DND-41 (cell line): ENCODE measurements around the gene ABCB8.

Source experiments
- ATAC-seq: fragments of 200-7000 bp; cut with Tn5 transposase; 3 replicates; pipeline ENCODE4 v1.9.1; 2021; ENCODE audit warnings: low read depth; ENCODE audit not compliant: insufficient read depth
- DNase-seq: peaks from one replicate; pipeline ENCODE4 v3.0.0-alpha.2; 2020
- H2AFZ ChIP-seq: 2 replicates; pipeline ENCODE4 v1.6.0; 2012; ENCODE audit warnings: low read depth, low read length
- H3K27ac ChIP-seq: 2 replicates; pipeline ENCODE4 v1.5.1; 2012; ENCODE audit warnings: low read length, inconsistent platforms
- H3K27me3 ChIP-seq: fragments of 200-600 bp; sonication (generic); 2 replicates; pipeline ENCODE4 v1.6.0; 2012; ENCODE audit warnings: low read length, mild to moderate bottlenecking, inconsistent platforms; ENCODE audit not compliant: insufficient read depth, poor library complexity
- H3K36me3 ChIP-seq: 2 replicates; pipeline ENCODE4 v1.5.1; 2012; ENCODE audit warnings: low read length, inconsistent platforms; ENCODE audit not compliant: insufficient read depth
- H3K4me1 ChIP-seq: 2 replicates; pipeline ENCODE4 v1.5.1; 2012; ENCODE audit warnings: mild to moderate bottlenecking, low read length; ENCODE audit not compliant: insufficient read depth
- H3K4me2 ChIP-seq: 2 replicates; pipeline ENCODE4 v1.6.0; 2012; ENCODE audit warnings: mild to moderate bottlenecking, moderate library complexity, low read length, inconsistent platforms; ENCODE audit not compliant: insufficient read depth
- H3K4me3 ChIP-seq, 2 experiments: fragments of 200-600 bp in 1 of 2; shearing (Covaris generic) in 1 of 2; 2 replicates each; pipeline ENCODE4 v1.5.1; 2012 to 2016; ENCODE audit warnings: inconsistent platforms in 2 of 2, low read length in 2 of 2, mild to moderate bottlenecking in 2 of 2, low read depth in 1 of 2, moderate library complexity in 1 of 2
- H3K79me2 ChIP-seq: 2 replicates; pipeline ENCODE4 v1.6.0; 2012; ENCODE audit warnings: low read length, inconsistent platforms; ENCODE audit not compliant: insufficient read depth
- H3K9ac ChIP-seq: 2 replicates; pipeline ENCODE4 v1.6.0; 2012; ENCODE audit warnings: low read depth, mild to moderate bottlenecking, inconsistent platforms, low read length, moderate library complexity
- H3K9me3 ChIP-seq: 2 replicates; pipeline ENCODE4 v1.5.1; 2012; ENCODE audit warnings: low read length, moderate library complexity, mild to moderate bottlenecking, inconsistent platforms; ENCODE audit not compliant: insufficient read depth, severe bottlenecking
- H4K20me1 ChIP-seq: 2 replicates; pipeline ENCODE4 v1.6.0; 2012; ENCODE audit warnings: low read length; ENCODE audit not compliant: insufficient read depth
- EZH2 ChIP-seq: IDR thresholded peaks from 3 replicates; pipeline ENCODE4 v1.6.1; 2012; ENCODE audit warnings: borderline replicate concordance, low read depth, mild to moderate bottlenecking, moderate library complexity, low read length, inconsistent platforms; ENCODE audit not compliant: severe bottlenecking
- TF ChIP-seq, protein P1 (sequence below): IDR thresholded peaks from 2 replicates; pipeline ENCODE4 v1.5.1; 2012; ENCODE audit warnings: borderline replicate concordance, low read length, moderate library complexity, mild to moderate bottlenecking; ENCODE audit not compliant: poor library complexity, severe bottlenecking; ENCODE audit errors: extremely low read depth

Gene ABCB8

DNA sequence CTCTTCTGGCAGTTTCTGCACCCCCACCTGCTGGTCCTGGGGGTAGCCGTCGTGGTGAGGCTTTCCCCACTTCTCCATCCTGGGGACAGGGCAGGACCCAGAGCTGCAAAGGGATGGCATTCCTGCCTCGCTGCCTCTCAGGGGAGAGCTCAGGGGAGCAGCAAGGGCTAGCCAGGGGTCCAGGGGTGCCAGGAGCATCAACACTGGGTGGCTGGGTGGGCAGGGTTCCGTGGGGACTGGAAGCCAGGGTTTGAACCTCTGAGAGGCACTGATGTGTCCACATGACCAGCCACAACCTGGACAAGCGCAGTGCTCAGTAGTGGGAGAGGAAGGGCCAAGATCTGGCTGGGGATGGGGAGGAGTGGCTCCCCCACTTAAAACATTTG, 5.6 kb downstream of the ABCB8 start:
- DNase-seq (no peak), ATAC-seq (no peak)
- Histone ChIP-seq H4K20me1 (0 out of 2 replicates have a peak, but pooled peaks cover 11% of the 10 kb centered on the region), H3K27me3 (no peaks in the 10 kb centered on the region), H3K4me3 (no peak overlapping the region), H3K4me1 (peaks cover 14% of the 10 kb centered on the region), H3K9ac (no peak overlapping the region), H3K4me2 (no peak overlapping the region), H3K27ac (no peak overlapping the region), H2AFZ (no peak overlapping the region), H3K36me3 (peaks cover 56% of the 10 kb centered on the region), H3K79me2 (peaks cover 21% of the 10 kb centered on the region), H3K9me3 (no peaks in the 10 kb centered on the region)
- TF ChIP-seq EZH2, result no peak
- TF ChIP-seq, protein P1, sequence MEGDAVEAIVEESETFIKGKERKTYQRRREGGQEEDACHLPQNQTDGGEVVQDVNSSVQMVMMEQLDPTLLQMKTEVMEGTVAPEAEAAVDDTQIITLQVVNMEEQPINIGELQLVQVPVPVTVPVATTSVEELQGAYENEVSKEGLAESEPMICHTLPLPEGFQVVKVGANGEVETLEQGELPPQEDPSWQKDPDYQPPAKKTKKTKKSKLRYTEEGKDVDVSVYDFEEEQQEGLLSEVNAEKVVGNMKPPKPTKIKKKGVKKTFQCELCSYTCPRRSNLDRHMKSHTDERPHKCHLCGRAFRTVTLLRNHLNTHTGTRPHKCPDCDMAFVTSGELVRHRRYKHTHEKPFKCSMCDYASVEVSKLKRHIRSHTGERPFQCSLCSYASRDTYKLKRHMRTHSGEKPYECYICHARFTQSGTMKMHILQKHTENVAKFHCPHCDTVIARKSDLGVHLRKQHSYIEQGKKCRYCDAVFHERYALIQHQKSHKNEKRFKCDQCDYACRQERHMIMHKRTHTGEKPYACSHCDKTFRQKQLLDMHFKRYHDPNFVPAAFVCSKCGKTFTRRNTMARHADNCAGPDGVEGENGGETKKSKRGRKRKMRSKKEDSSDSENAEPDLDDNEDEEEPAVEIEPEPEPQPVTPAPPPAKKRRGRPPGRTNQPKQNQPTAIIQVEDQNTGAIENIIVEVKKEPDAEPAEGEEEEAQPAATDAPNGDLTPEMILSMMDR, result no peak

- Histone ChIP-seq H3K27ac (no peak overlapping the region), H3K79me2 (peaks cover 15% of the 10 kb centered on the region), H3K4me1 (peaks cover 8% of the 10 kb centered on the region), H3K9me3 (no peaks in the 10 kb centered on the region), H3K4me2 (no peak overlapping the region), H3K4me3 (no peak overlapping the region), H3K27me3 (no peaks in the 10 kb centered on the region), H3K36me3 (peaks cover 56% of the 10 kb centered on the region), H2AFZ (no peak overlapping the region), H3K9ac (no peak overlapping the region), H4K20me1 (0 out of 2 replicates have a peak, but pooled peaks cover 11% of the 10 kb centered on the region)
- TF ChIP-seq EZH2, result no peak
- TF ChIP-seq, protein P1, result no peak
- no peak for ATAC-seq
- no peak for DNase-seq
These were observed 6.2 kb downstream of the ABCB8 start for GRCh38 chr7:151034312-151035025.

GRCh38 chr7:151035026-151035717, 6.9 kb downstream of the ABCB8 start:
- DNase-seq (no peak), ATAC-seq (no peak)
- TF ChIP-seq EZH2, result no peak
- TF ChIP-seq, protein P1, result no peak
- no peak overlapping the region for H3K4me2 ChIP-seq
- H3K27me3 ChIP-seq, result no peaks in the 10 kb centered on the region
- H3K36me3 ChIP-seq, result peaks cover 56% of the 10 kb centered on the region
- no peak overlapping the region for H3K4me3 ChIP-seq
- no peaks in the 10 kb centered on the region for H3K9me3 ChIP-seq
- peaks cover 9% of the 10 kb centered on the region; the same call in 1 of the 2 replicates for H3K79me2 ChIP-seq
- H3K27ac ChIP-seq, result no peak overlapping the region
- H4K20me1 ChIP-seq, result 0 out of 2 replicates have a peak, but pooled peaks cover 11% of the 10 kb centered on the region
- no peak overlapping the region for H3K9ac ChIP-seq
- H2AFZ ChIP-seq, result no peak overlapping the region
- H3K4me1 ChIP-seq, result peaks cover under 1% of the 10 kb centered on the region; the same call in 1 of the 2 replicates
